Caco-2 (cell line): ENCODE data around the gene ZNF26. TPM values are rescaled to one million over a fixed set of nuclear protein-coding genes. Genes with fewer than 3 reads are reported as not detected.

Experiments used
- BruUV-seq: library from RNA; stranded (reverse); fragments of 400-500 nt; replicated peaks from 2 replicates; lab custom pipeline; 2021; lab: Mats Ljungman, UMichigan
- CTCF ChIA-PET: fragments of 300-600 bp; sonication (Branson Sonifier 250); formaldehyde crosslinking; loops from one replicate; lab custom pipeline; 2022; ENCODE audit warnings: antibody characterized with exemption; lab: Charles Lee
- POLR2A ChIA-PET: fragments of 300-600 bp; sonication (Branson Sonifier 250); formaldehyde crosslinking; loops from one replicate; lab custom pipeline; 2022; ENCODE audit warnings: antibody characterized with exemption; lab: Charles Lee
- DNase-seq, 2 experiments: peaks; one replicate each; pipeline versions ENCODE4 v3.0.0 to v3.0.0-alpha.2; 2020 to 2022
- H3K27me3 ChIP-seq: replicated peaks from 2 replicates; pipeline ENCODE4 v1.6.0; 2011; ENCODE audit warnings: low read length; ENCODE audit not compliant: control insufficient read depth, insufficient read depth
- H3K36me3 ChIP-seq: 2 replicates; pipeline ENCODE4 v1.5.1; 2011; ENCODE audit warnings: low read length; ENCODE audit not compliant: control insufficient read depth, insufficient read depth
- H3K4me1 ChIP-seq: fragments of 250-450 bp; sonication (Bioruptor Pico); 2 replicates; pipeline ENCODE4 v1.5.1; 2020; ENCODE audit warnings: mild to moderate bottlenecking
- H3K4me3 ChIP-seq: 2 replicates; pipeline ENCODE4 v1.5.1; 2011; ENCODE audit warnings: low read depth, mild to moderate bottlenecking, control low read depth, low read length
- H3K9me3 ChIP-seq: fragments of 250-450 bp; sonication (Bioruptor Pico); 2 replicates; pipeline ENCODE4 v1.5.1; 2020; ENCODE audit warnings: mild to moderate bottlenecking, moderate library complexity
- H3K27ac Mint-ChIP-seq: one replicate; pipeline ENCODE4 v1.8.0; 2022; ENCODE audit warnings: mixed read lengths; ENCODE audit not compliant: unreplicated experiment
- H3K27me3 Mint-ChIP-seq: one replicate; pipeline ENCODE4 v1.8.0; 2022; ENCODE audit warnings: mixed read lengths; ENCODE audit not compliant: insufficient read depth, unreplicated experiment
- H3K36me3 Mint-ChIP-seq: one replicate; pipeline ENCODE4 v1.8.0; 2022; ENCODE audit warnings: mild to moderate bottlenecking, mixed read lengths; ENCODE audit not compliant: insufficient read depth, unreplicated experiment
- H3K4me1 Mint-ChIP-seq: one replicate; pipeline ENCODE4 v1.8.0; 2022; ENCODE audit warnings: low read depth, mixed read lengths; ENCODE audit not compliant: unreplicated experiment
- H3K4me3 Mint-ChIP-seq: one replicate; pipeline ENCODE4 v1.8.0; 2022; ENCODE audit warnings: mild to moderate bottlenecking, moderate library complexity, mixed read lengths; ENCODE audit not compliant: unreplicated experiment
- H3K9me3 Mint-ChIP-seq: one replicate; pipeline ENCODE4 v1.8.0; 2022; ENCODE audit warnings: mixed read lengths; ENCODE audit not compliant: unreplicated experiment
- CTCF ChIP-seq, 2 experiments: fragments of 200-600 bp in 1 of 2; IDR thresholded peaks; 1 replicate in 1 of 2; 2 replicates in 1 of 2; pipeline versions ENCODE4 v1.5.1 to v1.8.0; 2011 to 2022; ENCODE audit warnings: antibody characterized with exemption in 1 of 2, control low read depth in 1 of 2, inconsistent platforms in 1 of 2, low read depth in 1 of 2, low read length in 1 of 2, mild to moderate bottlenecking in 1 of 2, moderate library complexity in 1 of 2; ENCODE audit not compliant: insufficient read depth in 1 of 2, severe bottlenecking in 1 of 2, unreplicated experiment in 1 of 2
- intact Hi-C: fragments of 100-400 bp; cut with micrococcal nuclease; formaldehyde crosslinking; loops from one replicate; pipeline ENCODE4 v1.10.0; 2022; ENCODE audit not compliant: unreplicated experiment
- total RNA-seq: library from RNA; stranded (reverse); gene quantifications from 2 replicates; pipeline ENCODE4 v1.2.3, GENCODE V29; 2022

ZNF26 gene
- total RNA-seq, 1 experiment from 2014 or later: 17.8 TPM

DNA sequence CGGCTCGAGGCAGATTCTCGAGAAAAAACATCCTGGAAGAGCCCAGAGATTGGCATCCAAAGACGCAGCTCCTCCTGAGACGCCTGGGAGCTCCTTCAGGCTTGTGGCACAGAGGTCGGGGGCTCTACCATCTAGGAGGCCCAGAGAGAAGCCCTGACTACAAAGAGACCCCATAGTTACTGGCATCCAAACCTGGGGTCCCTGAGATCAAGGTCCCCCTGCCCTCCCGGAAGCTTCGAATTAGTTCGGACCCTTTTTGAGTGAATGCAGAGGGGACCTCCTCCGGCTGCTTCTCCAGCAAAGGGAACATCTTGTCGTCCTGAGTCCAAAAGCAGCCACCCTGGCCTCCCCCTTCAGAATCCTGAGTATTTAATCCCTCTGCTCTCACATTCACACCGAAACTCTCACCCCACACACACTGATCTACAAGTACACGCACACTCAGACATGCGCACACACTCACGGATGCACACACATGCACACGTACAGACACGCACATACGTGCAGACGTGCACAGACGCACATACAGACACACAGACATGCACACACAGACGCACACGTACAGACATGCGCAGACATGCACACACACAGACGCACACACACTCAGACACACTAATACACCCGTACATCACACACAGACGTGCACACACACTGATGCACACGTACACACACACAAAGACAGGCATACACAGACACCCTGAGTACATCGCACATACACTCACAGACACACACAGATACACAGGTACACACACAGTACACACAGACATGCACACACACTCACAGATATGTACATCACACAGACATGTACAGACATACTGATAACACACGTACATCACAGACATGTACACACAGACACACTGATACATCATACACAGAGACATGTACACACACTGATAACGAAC lies 36.0 kb upstream of the ZNF26 start:
- no peak overlapping the region for H3K4me3 Mint-ChIP-seq
- no peak for TF ChIP-seq CTCF (IDR thresholded peaks at IDR 0.05; ENCODE audit: insufficient read depth in 1 of 2, low read depth in 1 of 2, low read length in 1 of 2, severe bottlenecking in 1 of 2, unreplicated experiment in 1 of 2)
- no peak overlapping the region for H3K27ac Mint-ChIP-seq
- Histone ChIP-seq H3K4me3 (no peak overlapping the region), H3K4me1 (no peaks in the 10 kb centered on the region), H3K9me3 (peaks cover 40% of the 10 kb centered on the region), H3K27me3 (no peaks in the 10 kb centered on the region), H3K36me3 (no peaks in the 10 kb centered on the region)
- peaks cover 3% of the 10 kb centered on the region for H3K4me1 Mint-ChIP-seq
- POLR2A ChIA-PET: no interaction called here
- peaks cover 44% of the 10 kb centered on the region for H3K36me3 Mint-ChIP-seq
- intact Hi-C loops: no loop called here
- CTCF ChIA-PET: no interaction called here
- H3K9me3 Mint-ChIP-seq: peaks cover 31% of the 10 kb centered on the region
- no TSS peak for BruUV-seq
- DNase-seq: no peak
- H3K27me3 Mint-ChIP-seq: no peaks in the 10 kb centered on the region

GRCh38 chr12:132950844-132951535 lies 35.2 kb upstream of the ZNF26 start:
- Histone ChIP-seq H3K4me3 (no peak overlapping the region), H3K36me3 (no peaks in the 10 kb centered on the region), H3K27me3 (no peaks in the 10 kb centered on the region), H3K4me1 (no peaks in the 10 kb centered on the region), H3K9me3 (peaks cover 40% of the 10 kb centered on the region)
- ChIA-PET CTCF (no interaction called here), POLR2A (no interaction called here)
- intact Hi-C loops: no loop called here
- Mint-ChIP-seq H3K9me3 (peaks cover 25% of the 10 kb centered on the region), H3K4me3 (no peak overlapping the region), H3K4me1 (peaks cover 5% of the 10 kb centered on the region), H3K27ac (no peak overlapping the region), H3K36me3 (peaks cover 42% of the 10 kb centered on the region), H3K27me3 (no peaks in the 10 kb centered on the region)
- BruUV-seq: no TSS peak
- no peak for DNase-seq
- no peak for TF ChIP-seq CTCF (IDR thresholded peaks at IDR 0.05; ENCODE audit: insufficient read depth in 1 of 2, low read depth in 1 of 2, low read length in 1 of 2, severe bottlenecking in 1 of 2, unreplicated experiment in 1 of 2)

- BruUV-seq: no TSS peak
- no peak overlapping the region for H3K4me3 ChIP-seq
- peaks cover 36% of the 10 kb centered on the region for H3K9me3 ChIP-seq
- H3K27me3 ChIP-seq: no peaks in the 10 kb centered on the region
- ChIA-PET POLR2A (no interaction called here), CTCF (no interaction called here)
- Mint-ChIP-seq H3K4me1 (peaks cover 8% of the 10 kb centered on the region), H3K4me3 (no peak overlapping the region), H3K36me3 (peaks cover 41% of the 10 kb centered on the region), H3K9me3 (peaks cover 20% of the 10 kb centered on the region), H3K27ac (no peak overlapping the region), H3K27me3 (no peaks in the 10 kb centered on the region)
- DNase-seq: no peak
- TF ChIP-seq CTCF (IDR thresholded peaks at IDR 0.05; ENCODE audit: insufficient read depth in 1 of 2, low read depth in 1 of 2, low read length in 1 of 2, severe bottlenecking in 1 of 2, unreplicated experiment in 1 of 2): no peak
- intact Hi-C loops: no loop called here
- H3K4me1 ChIP-seq: no peaks in the 10 kb centered on the region
- H3K36me3 ChIP-seq: no peaks in the 10 kb centered on the region
Measured at GRCh38 chr12:132951649-132952048, 34.5 kb upstream of the ZNF26 start.
